GM23338 (cell line): ENCODE data around the gene BDKRB1. TPM values are rescaled to one million over a fixed set of nuclear protein-coding genes. Genes with fewer than 3 reads are reported as not detected.

ENCODE experiments used
- ATAC-seq: fragments of 200-7000 bp; cut with Tn5 transposase; 3 replicates; pipeline ENCODE4 v1.9.1; 2020
- DNase-seq: peaks from one replicate; pipeline ENCODE4 v3.0.0-alpha.2; 2015; ENCODE audit warnings: low spot score
- H2AFZ ChIP-seq: fragments of 200-600 bp; sonication (generic); 2 replicates; pipeline ENCODE4 v1.8.0; 2016; ENCODE audit warnings: antibody characterized with exemption, mild to moderate bottlenecking, moderate library complexity
- H3F3A ChIP-seq: fragments of 200-600 bp; sonication (generic); replicated peaks from 2 replicates; pipeline ENCODE4 v1.8.0; 2017; ENCODE audit warnings: antibody characterized with exemption, mixed run types, low read depth
- H3K27ac ChIP-seq: fragments of 200-600 bp; sonication (generic); 2 replicates; pipeline ENCODE4 v1.6.1; 2016; ENCODE audit warnings: low read depth
- H3K27me3 ChIP-seq: fragments of 200-600 bp; sonication (generic); 2 replicates; pipeline ENCODE4 v1.8.0; 2016; ENCODE audit warnings: mild to moderate bottlenecking, mixed run types, moderate library complexity; ENCODE audit not compliant: insufficient read depth
- H3K36me3 ChIP-seq: fragments of 200-600 bp; sonication (generic); 2 replicates; pipeline ENCODE4 v1.8.0; 2016; ENCODE audit warnings: mild to moderate bottlenecking; ENCODE audit not compliant: insufficient read depth
- H3K4me1 ChIP-seq: fragments of 200-600 bp; sonication (generic); 2 replicates; pipeline ENCODE4 v1.8.0; 2016; ENCODE audit warnings: mild to moderate bottlenecking, moderate library complexity; ENCODE audit not compliant: insufficient read depth
- H3K4me2 ChIP-seq: fragments of 200-600 bp; sonication (generic); 2 replicates; pipeline ENCODE4 v1.7.1; 2017; ENCODE audit warnings: mixed run types
- H3K4me3 ChIP-seq: fragments of 200-600 bp; sonication (generic); 2 replicates; pipeline ENCODE4 v1.6.1; 2016; ENCODE audit warnings: mixed run types
- H3K79me2 ChIP-seq: fragments of 200-600 bp; sonication (generic); replicated peaks from 2 replicates; pipeline ENCODE4 v1.8.0; 2017; ENCODE audit warnings: mild to moderate bottlenecking; ENCODE audit not compliant: insufficient read depth
- H3K9me2 ChIP-seq: fragments of 200-600 bp; sonication (generic); 2 replicates; pipeline ENCODE4 v1.8.0; 2017; ENCODE audit not compliant: insufficient read depth
- H4K20me1 ChIP-seq: fragments of 200-600 bp; sonication (generic); replicated peaks from 2 replicates; pipeline ENCODE4 v1.8.0; 2017; ENCODE audit warnings: mild to moderate bottlenecking; ENCODE audit not compliant: insufficient read depth
- H3K27ac Mint-ChIP-seq: 2 replicates; pipeline ENCODE4 v1.8.0; 2020; ENCODE audit warnings: inconsistent platforms, mild to moderate bottlenecking, moderate library complexity, mixed read lengths
- H3K27me3 Mint-ChIP-seq: 3 replicates; pipeline ENCODE4 v1.8.0; 2022; ENCODE audit warnings: low read depth, mild to moderate bottlenecking, moderate library complexity, mixed read lengths, inconsistent platforms; ENCODE audit not compliant: insufficient read depth, poor library complexity
- H3K36me3 Mint-ChIP-seq: 3 replicates; pipeline ENCODE4 v1.8.0; 2021; ENCODE audit warnings: low read depth, mild to moderate bottlenecking, inconsistent platforms, moderate library complexity, mixed read lengths
- H3K4me1 Mint-ChIP-seq: 3 replicates; pipeline ENCODE4 v1.8.0; 2020; ENCODE audit warnings: mild to moderate bottlenecking, inconsistent platforms, mixed read lengths
- H3K4me3 Mint-ChIP-seq: 3 replicates; pipeline ENCODE4 v1.8.0; 2021; ENCODE audit warnings: moderate library complexity, mild to moderate bottlenecking, inconsistent platforms, mixed read lengths
- H3K9me3 Mint-ChIP-seq: 3 replicates; pipeline ENCODE4 v1.8.0; 2020; ENCODE audit warnings: moderate library complexity, mild to moderate bottlenecking, inconsistent platforms, mixed read lengths
- CREB1 ChIP-seq: fragments of 250-450 bp; sonication (Bioruptor Pico); IDR thresholded peaks from 2 replicates; pipeline ENCODE4 v1.5.0; 2020; ENCODE audit warnings: low read depth, mild to moderate bottlenecking, moderate library complexity
- EZH2 ChIP-seq: fragments of 200-600 bp; sonication (generic); IDR thresholded peaks from one replicate; pipeline ENCODE4 v1.8.0; 2017; ENCODE audit warnings: antibody characterized with exemption, mild to moderate bottlenecking, low read depth; ENCODE audit not compliant: unreplicated experiment
- EZH2phosphoT487 ChIP-seq: fragments of 200-600 bp; sonication (generic); IDR thresholded peaks from one replicate; pipeline ENCODE4 v1.8.1; 2018; ENCODE audit warnings: antibody characterized with exemption; ENCODE audit not compliant: unreplicated experiment
- JUNB ChIP-seq: IDR thresholded peaks from one replicate; pipeline ENCODE4 v1.6.1; 2016; ENCODE audit warnings: antibody characterized with exemption; ENCODE audit not compliant: unreplicated experiment
- NANOG ChIP-seq: IDR thresholded peaks from 2 replicates; pipeline ENCODE4 v1.6.1; 2016; ENCODE audit warnings: antibody characterized with exemption, borderline replicate concordance
- POLR2AphosphoS5 ChIP-seq: IDR thresholded peaks from 2 replicates; pipeline ENCODE4 v1.6.1; 2016; ENCODE audit warnings: antibody characterized with exemption, low read depth
- STAT1 ChIP-seq: IDR thresholded peaks from one replicate; pipeline ENCODE4 v1.6.1; 2016; ENCODE audit warnings: antibody characterized with exemption; ENCODE audit not compliant: unreplicated experiment
- ZNF114 ChIP-seq: fragments of 250-450 bp; sonication (Bioruptor Pico); IDR thresholded peaks from 2 replicates; pipeline ENCODE4 v1.5.0; 2020; ENCODE audit warnings: mild to moderate bottlenecking, moderate library complexity
- ZNF331 ChIP-seq: fragments of 250-450 bp; sonication (Bioruptor Pico); IDR thresholded peaks from 2 replicates; pipeline ENCODE4 v1.5.0; 2020; ENCODE audit warnings: low read depth, mild to moderate bottlenecking, moderate library complexity
- polyA plus RNA-seq: library from polyadenylated mRNA; unstranded; fragments of >200 nt; fragmentation: Nextera tagmentation; extraction: Ambion mirVana; gene quantifications from 2 replicates; pipeline ENCODE4 v1.2.1, GENCODE V29; 2016
- total RNA-seq: library from RNA; depleted of rRNA; stranded (reverse); fragments of >200 nt; shearing (Covaris generic); gene quantifications from 2 replicates; pipeline ENCODE4 v1.2.3, GENCODE V29; 2014
- TF ChIP-seq, protein P1 (sequence below): IDR thresholded peaks from one replicate; pipeline ENCODE4 v1.6.1; 2018; ENCODE audit warnings: antibody characterized with exemption; ENCODE audit not compliant: unreplicated experiment
- TF ChIP-seq, protein P2 (sequence below): fragments of 250-450 bp; sonication (Bioruptor Pico); IDR thresholded peaks from 2 replicates; pipeline ENCODE4 v1.5.0; 2020; ENCODE audit warnings: mild to moderate bottlenecking, moderate library complexity
- TF ChIP-seq, protein P3 (sequence below): IDR thresholded peaks from 2 replicates; pipeline ENCODE4 v1.6.1; 2016; ENCODE audit warnings: antibody characterized with exemption
- TF ChIP-seq, protein P4 (sequence below), 2 experiments: fragments of 200-600 bp in 1 of 2; sonication (generic) in 1 of 2; conservative IDR thresholded peaks; 2 replicates each; pipeline versions ENCODE4 v1.5.1 to v1.6.1; 2016 to 2017; ENCODE audit warnings: antibody characterized with exemption in 2 of 2, low read depth in 2 of 2, mild to moderate bottlenecking in 2 of 2, moderate library complexity in 1 of 2

Gene BDKRB1
- total and polyA plus RNA-seq, 2 experiments from 2014 or later: not detected

GRCh38 chr14:96272777-96273473 is 16.9 kb downstream of the BDKRB1 start:
- Mint-ChIP-seq H3K27me3 (peaks cover 8% of the 10 kb centered on the region), H3K4me1 (peaks cover 7% of the 10 kb centered on the region), H3K27ac (no peak overlapping the region), H3K9me3 (peaks cover 30% of the 10 kb centered on the region), H3K4me3 (no peak overlapping the region), H3K36me3 (peaks cover 13% of the 10 kb centered on the region; the same call in 2 of the 3 replicates)
- Histone ChIP-seq H3K4me3 (no peak overlapping the region), H3K4me1 (peaks cover 15% of the 10 kb centered on the region), H3K27me3 (no peaks in the 10 kb centered on the region), H3K79me2 (no peaks in the 10 kb centered on the region), H2AFZ (no peak overlapping the region), H3F3A (no peaks in the 10 kb centered on the region), H3K36me3 (no peaks in the 10 kb centered on the region), H3K4me2 (no peak overlapping the region), H3K27ac (no peak overlapping the region), H4K20me1 (no peaks in the 10 kb centered on the region), H3K9me2 (no peaks in the 10 kb centered on the region)
- no peak for TF ChIP-seq STAT1
- TF ChIP-seq, protein P1, sequence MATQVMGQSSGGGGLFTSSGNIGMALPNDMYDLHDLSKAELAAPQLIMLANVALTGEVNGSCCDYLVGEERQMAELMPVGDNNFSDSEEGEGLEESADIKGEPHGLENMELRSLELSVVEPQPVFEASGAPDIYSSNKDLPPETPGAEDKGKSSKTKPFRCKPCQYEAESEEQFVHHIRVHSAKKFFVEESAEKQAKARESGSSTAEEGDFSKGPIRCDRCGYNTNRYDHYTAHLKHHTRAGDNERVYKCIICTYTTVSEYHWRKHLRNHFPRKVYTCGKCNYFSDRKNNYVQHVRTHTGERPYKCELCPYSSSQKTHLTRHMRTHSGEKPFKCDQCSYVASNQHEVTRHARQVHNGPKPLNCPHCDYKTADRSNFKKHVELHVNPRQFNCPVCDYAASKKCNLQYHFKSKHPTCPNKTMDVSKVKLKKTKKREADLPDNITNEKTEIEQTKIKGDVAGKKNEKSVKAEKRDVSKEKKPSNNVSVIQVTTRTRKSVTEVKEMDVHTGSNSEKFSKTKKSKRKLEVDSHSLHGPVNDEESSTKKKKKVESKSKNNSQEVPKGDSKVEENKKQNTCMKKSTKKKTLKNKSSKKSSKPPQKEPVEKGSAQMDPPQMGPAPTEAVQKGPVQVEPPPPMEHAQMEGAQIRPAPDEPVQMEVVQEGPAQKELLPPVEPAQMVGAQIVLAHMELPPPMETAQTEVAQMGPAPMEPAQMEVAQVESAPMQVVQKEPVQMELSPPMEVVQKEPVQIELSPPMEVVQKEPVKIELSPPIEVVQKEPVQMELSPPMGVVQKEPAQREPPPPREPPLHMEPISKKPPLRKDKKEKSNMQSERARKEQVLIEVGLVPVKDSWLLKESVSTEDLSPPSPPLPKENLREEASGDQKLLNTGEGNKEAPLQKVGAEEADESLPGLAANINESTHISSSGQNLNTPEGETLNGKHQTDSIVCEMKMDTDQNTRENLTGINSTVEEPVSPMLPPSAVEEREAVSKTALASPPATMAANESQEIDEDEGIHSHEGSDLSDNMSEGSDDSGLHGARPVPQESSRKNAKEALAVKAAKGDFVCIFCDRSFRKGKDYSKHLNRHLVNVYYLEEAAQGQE: no peak
- no peak for TF ChIP-seq ZNF114 (CRISPR knock-in tag)
- TF ChIP-seq EZH2: no peak
- TF ChIP-seq, protein P2, sequence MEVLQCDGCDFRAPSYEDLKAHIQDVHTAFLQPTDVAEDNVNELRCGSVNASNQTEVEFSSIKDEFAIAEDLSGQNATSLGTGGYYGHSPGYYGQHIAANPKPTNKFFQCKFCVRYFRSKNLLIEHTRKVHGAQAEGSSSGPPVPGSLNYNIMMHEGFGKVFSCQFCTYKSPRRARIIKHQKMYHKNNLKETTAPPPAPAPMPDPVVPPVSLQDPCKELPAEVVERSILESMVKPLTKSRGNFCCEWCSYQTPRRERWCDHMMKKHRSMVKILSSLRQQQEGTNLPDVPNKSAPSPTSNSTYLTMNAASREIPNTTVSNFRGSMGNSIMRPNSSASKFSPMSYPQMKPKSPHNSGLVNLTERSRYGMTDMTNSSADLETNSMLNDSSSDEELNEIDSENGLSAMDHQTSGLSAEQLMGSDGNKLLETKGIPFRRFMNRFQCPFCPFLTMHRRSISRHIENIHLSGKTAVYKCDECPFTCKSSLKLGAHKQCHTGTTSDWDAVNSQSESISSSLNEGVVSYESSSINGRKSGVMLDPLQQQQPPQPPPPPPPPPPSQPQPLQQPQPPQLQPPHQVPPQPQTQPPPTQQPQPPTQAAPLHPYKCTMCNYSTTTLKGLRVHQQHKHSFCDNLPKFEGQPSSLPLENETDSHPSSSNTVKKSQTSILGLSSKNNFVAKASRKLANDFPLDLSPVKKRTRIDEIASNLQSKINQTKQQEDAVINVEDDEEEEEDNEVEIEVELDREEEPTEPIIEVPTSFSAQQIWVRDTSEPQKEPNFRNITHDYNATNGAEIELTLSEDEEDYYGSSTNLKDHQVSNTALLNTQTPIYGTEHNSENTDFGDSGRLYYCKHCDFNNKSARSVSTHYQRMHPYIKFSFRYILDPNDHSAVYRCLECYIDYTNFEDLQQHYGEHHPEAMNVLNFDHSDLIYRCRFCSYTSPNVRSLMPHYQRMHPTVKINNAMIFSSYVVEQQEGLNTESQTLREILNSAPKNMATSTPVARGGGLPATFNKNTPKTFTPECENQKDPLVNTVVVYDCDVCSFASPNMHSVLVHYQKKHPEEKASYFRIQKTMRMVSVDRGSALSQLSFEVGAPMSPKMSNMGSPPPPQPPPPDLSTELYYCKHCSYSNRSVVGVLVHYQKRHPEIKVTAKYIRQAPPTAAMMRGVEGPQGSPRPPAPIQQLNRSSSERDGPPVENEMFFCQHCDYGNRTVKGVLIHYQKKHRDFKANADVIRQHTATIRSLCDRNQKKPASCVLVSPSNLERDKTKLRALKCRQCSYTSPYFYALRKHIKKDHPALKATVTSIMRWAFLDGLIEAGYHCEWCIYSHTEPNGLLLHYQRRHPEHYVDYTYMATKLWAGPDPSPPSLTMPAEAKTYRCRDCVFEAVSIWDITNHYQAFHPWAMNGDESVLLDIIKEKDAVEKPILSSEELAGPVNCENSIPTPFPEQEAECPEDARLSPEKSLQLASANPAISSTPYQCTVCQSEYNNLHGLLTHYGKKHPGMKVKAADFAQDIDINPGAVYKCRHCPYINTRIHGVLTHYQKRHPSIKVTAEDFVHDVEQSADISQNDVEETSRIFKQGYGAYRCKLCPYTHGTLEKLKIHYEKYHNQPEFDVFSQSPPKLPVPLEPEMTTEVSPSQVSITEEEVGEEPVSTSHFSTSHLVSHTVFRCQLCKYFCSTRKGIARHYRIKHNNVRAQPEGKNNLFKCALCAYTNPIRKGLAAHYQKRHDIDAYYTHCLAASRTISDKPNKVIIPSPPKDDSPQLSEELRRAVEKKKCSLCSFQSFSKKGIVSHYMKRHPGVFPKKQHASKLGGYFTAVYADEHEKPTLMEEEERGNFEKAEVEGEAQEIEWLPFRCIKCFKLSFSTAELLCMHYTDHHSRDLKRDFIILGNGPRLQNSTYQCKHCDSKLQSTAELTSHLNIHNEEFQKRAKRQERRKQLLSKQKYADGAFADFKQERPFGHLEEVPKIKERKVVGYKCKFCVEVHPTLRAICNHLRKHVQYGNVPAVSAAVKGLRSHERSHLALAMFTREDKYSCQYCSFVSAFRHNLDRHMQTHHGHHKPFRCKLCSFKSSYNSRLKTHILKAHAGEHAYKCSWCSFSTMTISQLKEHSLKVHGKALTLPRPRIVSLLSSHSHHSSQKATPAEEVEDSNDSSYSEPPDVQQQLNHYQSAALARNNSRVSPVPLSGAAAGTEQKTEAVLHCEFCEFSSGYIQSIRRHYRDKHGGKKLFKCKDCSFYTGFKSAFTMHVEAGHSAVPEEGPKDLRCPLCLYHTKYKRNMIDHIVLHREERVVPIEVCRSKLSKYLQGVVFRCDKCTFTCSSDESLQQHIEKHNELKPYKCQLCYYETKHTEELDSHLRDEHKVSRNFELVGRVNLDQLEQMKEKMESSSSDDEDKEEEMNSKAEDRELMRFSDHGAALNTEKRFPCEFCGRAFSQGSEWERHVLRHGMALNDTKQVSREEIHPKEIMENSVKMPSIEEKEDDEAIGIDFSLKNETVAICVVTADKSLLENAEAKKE: no peak
- no peak for TF ChIP-seq NANOG
- TF ChIP-seq, protein P3, sequence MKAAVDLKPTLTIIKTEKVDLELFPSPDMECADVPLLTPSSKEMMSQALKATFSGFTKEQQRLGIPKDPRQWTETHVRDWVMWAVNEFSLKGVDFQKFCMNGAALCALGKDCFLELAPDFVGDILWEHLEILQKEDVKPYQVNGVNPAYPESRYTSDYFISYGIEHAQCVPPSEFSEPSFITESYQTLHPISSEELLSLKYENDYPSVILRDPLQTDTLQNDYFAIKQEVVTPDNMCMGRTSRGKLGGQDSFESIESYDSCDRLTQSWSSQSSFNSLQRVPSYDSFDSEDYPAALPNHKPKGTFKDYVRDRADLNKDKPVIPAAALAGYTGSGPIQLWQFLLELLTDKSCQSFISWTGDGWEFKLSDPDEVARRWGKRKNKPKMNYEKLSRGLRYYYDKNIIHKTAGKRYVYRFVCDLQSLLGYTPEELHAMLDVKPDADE: no peak
- TF ChIP-seq EZH2phosphoT487: no peak
- no peak for TF ChIP-seq JUNB
- TF ChIP-seq, protein P4, sequence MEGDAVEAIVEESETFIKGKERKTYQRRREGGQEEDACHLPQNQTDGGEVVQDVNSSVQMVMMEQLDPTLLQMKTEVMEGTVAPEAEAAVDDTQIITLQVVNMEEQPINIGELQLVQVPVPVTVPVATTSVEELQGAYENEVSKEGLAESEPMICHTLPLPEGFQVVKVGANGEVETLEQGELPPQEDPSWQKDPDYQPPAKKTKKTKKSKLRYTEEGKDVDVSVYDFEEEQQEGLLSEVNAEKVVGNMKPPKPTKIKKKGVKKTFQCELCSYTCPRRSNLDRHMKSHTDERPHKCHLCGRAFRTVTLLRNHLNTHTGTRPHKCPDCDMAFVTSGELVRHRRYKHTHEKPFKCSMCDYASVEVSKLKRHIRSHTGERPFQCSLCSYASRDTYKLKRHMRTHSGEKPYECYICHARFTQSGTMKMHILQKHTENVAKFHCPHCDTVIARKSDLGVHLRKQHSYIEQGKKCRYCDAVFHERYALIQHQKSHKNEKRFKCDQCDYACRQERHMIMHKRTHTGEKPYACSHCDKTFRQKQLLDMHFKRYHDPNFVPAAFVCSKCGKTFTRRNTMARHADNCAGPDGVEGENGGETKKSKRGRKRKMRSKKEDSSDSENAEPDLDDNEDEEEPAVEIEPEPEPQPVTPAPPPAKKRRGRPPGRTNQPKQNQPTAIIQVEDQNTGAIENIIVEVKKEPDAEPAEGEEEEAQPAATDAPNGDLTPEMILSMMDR (conservative IDR thresholded peaks at IDR 0.05; ENCODE audit: low read depth in 2 of 2): no peak
- TF ChIP-seq ZNF331: no peak
- no peak for TF ChIP-seq POLR2AphosphoS5
- TF ChIP-seq CREB1: no peak
- ATAC-seq (no peak), DNase-seq (no peak)
